ENCODE measurements around the gene USP44. TPM values are rescaled to one million over a fixed set of nuclear protein-coding genes. Genes with fewer than 3 reads are reported as not detected.

The USP44 gene
- total and polyA plus RNA-seq, 10 of the 15 experiments (the other 5 are each of a cell fraction or from before 2014, with no cell fraction given) = 0.02 to 0.26 (median 0.12) TPM; not detected in 6

DNA sequence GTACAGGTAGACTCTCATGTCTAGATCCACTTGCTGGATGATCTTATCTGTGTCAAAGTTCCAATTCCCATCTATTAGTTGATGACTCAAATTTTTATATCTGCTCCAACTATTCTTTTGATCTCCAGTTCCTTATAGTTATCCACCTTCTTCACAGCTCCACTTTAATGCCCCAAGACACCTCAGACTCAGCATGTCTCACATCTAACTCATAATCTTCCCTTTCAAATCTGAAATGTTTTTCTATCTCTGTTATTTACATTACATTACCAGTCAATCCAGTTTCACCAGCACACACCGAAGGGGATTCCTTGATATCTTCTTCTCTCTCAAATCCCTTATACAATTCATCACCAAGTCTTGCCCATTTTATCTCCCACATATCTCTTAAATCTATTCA, 81.0 kb downstream of the USP44 start:
- SMC1A ChIA-PET (ENCODE audit: uncharacterized antibody, unreplicated experiment) = no interaction called here
- POLR2A ChIA-PET = no interaction called here
- RAD21 ChIA-PET (ENCODE audit: unreplicated experiment) = no interaction called here

More for the DNA sequence above, 81.0 kb downstream of the USP44 start:
- DNase-seq (ENCODE audit: low read depth, low spot score) = no peak
- ATAC-seq = no peak
- H3K27me3 ChIP-seq (replicated peaks in 1 of 2; ENCODE audit: control insufficient read depth in 2 of 2, insufficient read depth in 2 of 2, low read length in 1 of 2) = no peaks in the 10 kb centered on the region
- CTCF ChIA-PET = no interaction called here
- no peak overlapping the region for H3K4me2 ChIP-seq (ENCODE audit: control insufficient read depth, insufficient read depth)
- no peak for TF ChIP-seq MXI1 (IDR thresholded peaks at IDR 0.05; ENCODE audit: low read depth, low read length)
- no peaks in the 10 kb centered on the region for H4K20me1 ChIP-seq (ENCODE audit: control insufficient read depth, insufficient read depth)
- no peak overlapping the region for H3K27ac ChIP-seq (ENCODE audit: control insufficient read depth, insufficient read depth)
- peaks cover 18% of the 10 kb centered on the region for H3K79me2 ChIP-seq (ENCODE audit: control insufficient read depth, insufficient read depth, low read length)
- in situ Hi-C loops (cut with MboI) (no loop called here), intact Hi-C loops (cut with micrococcal nuclease; ENCODE audit: unreplicated experiment) (no loop called here)
- H3K36me3 ChIP-seq (ENCODE audit: control insufficient read depth in 2 of 2, insufficient read depth in 2 of 2, low read length in 1 of 2) = no peaks in the 10 kb centered on the region
- 82% methylated on average over 1 of the region's 1 CpG for WGBS (ENCODE audit: insufficient coverage, insufficient replicate concordance, low lambda C conversion rate, missing lambda C conversion rate)
- no peak overlapping the region for H2AFZ ChIP-seq (ENCODE audit: control insufficient read depth, low read depth, low read length)
- no TSS peak for BruUV-seq (replicated peaks)
- FAIRE-seq = no peak
- no peak overlapping the region for H3K9ac ChIP-seq (ENCODE audit: control insufficient read depth, insufficient read depth, low read length)
- no peaks in the 10 kb centered on the region for H3K9me3 ChIP-seq (replicated peaks; ENCODE audit: control insufficient read depth, insufficient read depth, low read length)
- H3K4me3 ChIP-seq = no peak overlapping the region
- H3K4me1 ChIP-seq (ENCODE audit: control insufficient read depth, insufficient read depth, low read length) = no peaks in the 10 kb centered on the region

Other genes with a start within 250 kb of the USP44 start
- gene METAP2, start 77.3 kb downstream of the USP44 start, total RNA-seq (2014; rRNA removed) = 64.4 and 77.7 TPM in 2 replicates
- gene METAP2, start 77.3 kb downstream of the USP44 start, total RNA-seq (2014; rRNA removed; fragmentation: Illumina TruSeq; extraction: Trizol) = 123 and 125 TPM in 2 replicates
- gene METAP2, start 77.3 kb downstream of the USP44 start, total RNA-seq (2021) = 73.4 and 79.6 TPM in 2 replicates
- gene METAP2, start 77.3 kb downstream of the USP44 start, polyA plus RNA-seq (2011; rRNA removed) = 97.7 and 152 TPM in 2 replicates
- gene METAP2, start 77.3 kb downstream of the USP44 start, polyA plus RNA-seq (2014; fragmentation: Illumina TruSeq; extraction: Trizol) = 132 and 152 TPM in 2 replicates
- 10 to 100 TPM; 50.7 to 83.6 TPM for gene METAP2, start 77.3 kb downstream of the USP44 start, polyA plus RNA-seq (2014; fragmentation: Nextera tagmentation; extraction: Ambion mirVana)
- 57.7 and 68.2 TPM in 2 replicates for gene METAP2, start 77.3 kb downstream of the USP44 start, polyA plus RNA-seq (2014; rRNA removed)
- 10 to 100 TPM; 58.4 to 59.2 TPM for gene METAP2, start 77.3 kb downstream of the USP44 start, polyA plus RNA-seq (2016; fragmentation: Nextera tagmentation; extraction: Ambion mirVana)
- not detected in 2 replicates for gene NTN4, start 239.3 kb upstream of the USP44 start, total RNA-seq (2014; rRNA removed)
- gene NTN4, start 239.3 kb upstream of the USP44 start, total RNA-seq (2014; rRNA removed; fragmentation: Illumina TruSeq; extraction: Trizol) = not detected in 2 replicates
- gene NTN4, start 239.3 kb upstream of the USP44 start, total RNA-seq (2021) = 0.08 and 0.15 TPM in 2 replicates
- gene NTN4, start 239.3 kb upstream of the USP44 start, polyA plus RNA-seq (2011; rRNA removed) = not detected in 2 replicates
- gene NTN4, start 239.3 kb upstream of the USP44 start, polyA plus RNA-seq (2014; fragmentation: Illumina TruSeq; extraction: Trizol) = not detected in 2 replicates
- gene NTN4, start 239.3 kb upstream of the USP44 start, polyA plus RNA-seq (2014; fragmentation: Nextera tagmentation; extraction: Ambion mirVana) = not detected
- gene NTN4, start 239.3 kb upstream of the USP44 start, polyA plus RNA-seq (2014; rRNA removed) = not detected in 2 replicates
- gene NTN4, start 239.3 kb upstream of the USP44 start, polyA plus RNA-seq (2016; fragmentation: Nextera tagmentation; extraction: Ambion mirVana) = not detected

All from GM12878 (cell line).